SK-N-SH (cell line): ENCODE results near the gene BABAM2. TPM values are rescaled to one million over a fixed set of nuclear protein-coding genes. Genes with fewer than 3 reads are reported as not detected.

Experiments
- CTCF ChIA-PET: fragments of 300-600, 350-600 bp; formaldehyde crosslinking; extraction: SDS; loops from one replicate; lab custom pipeline; 2021; lab: Yijun Ruan, JAX
- POLR2A ChIA-PET: fragments of 350-600 bp; sonication (Branson Sonifier 250); formaldehyde crosslinking; extraction: SDS; loops from one replicate; lab custom pipeline; 2020; ENCODE audit warnings: antibody characterized with exemption, inconsistent platforms; lab: Yijun Ruan, JAX
- DNase-seq: peaks from one replicate; pipeline ENCODE4 v3.0.0; 2012
- H2AFZ ChIP-seq: fragments of 200-600 bp; sonication (generic); 2 replicates; pipeline ENCODE4 v1.8.1; 2016; ENCODE audit warnings: antibody characterized with exemption, mild to moderate bottlenecking, low read depth
- H3F3A ChIP-seq: fragments of 200-600 bp; sonication (generic); replicated peaks from 2 replicates; pipeline ENCODE3; 2016; ENCODE audit warnings: antibody characterized with exemption, mild to moderate bottlenecking; ENCODE audit not compliant: insufficient read depth
- H3K27ac ChIP-seq, 2 experiments: fragments of 200-500 bp in 1 of 2; fragments of 200-600 bp in 1 of 2; sonication (Bioruptor generic) in 1 of 2; sonication (generic), shearing (Covaris generic) in 1 of 2; 2 replicates each; pipeline versions ENCODE4 v1.5.1 to v1.6.1; 2014 to 2016; ENCODE audit warnings: low read depth in 2 of 2, inconsistent platforms in 1 of 2, low read length in 1 of 2, mild to moderate bottlenecking in 1 of 2, mixed read lengths in 1 of 2
- H3K27me3 ChIP-seq: fragments of 200-600 bp; sonication (generic), shearing (Covaris generic); 2 replicates; pipeline ENCODE4 v1.6.1; 2016; ENCODE audit warnings: mixed run types; ENCODE audit not compliant: insufficient read depth
- H3K36me3 ChIP-seq, 2 experiments: fragments of 200-500 bp in 1 of 2; fragments of 200-600 bp in 1 of 2; sonication (Bioruptor generic) in 1 of 2; sonication (generic) in 1 of 2; replicated peaks in 1 of 2; 2 replicates each; pipeline versions ENCODE3 to v1.5.1; 2014 to 2016; ENCODE audit warnings: low read length in 1 of 2, mild to moderate bottlenecking in 1 of 2; ENCODE audit not compliant: insufficient read depth in 2 of 2, control insufficient read depth in 1 of 2
- H3K4me1 ChIP-seq, 2 experiments: fragments of 200-500 bp in 1 of 2; fragments of 200-600 bp in 1 of 2; sonication (Bioruptor generic) in 1 of 2; sonication (generic), shearing (Covaris generic) in 1 of 2; 2 replicates each; pipeline versions ENCODE4 v1.5.1 to v1.6.1; 2014 to 2016; ENCODE audit warnings: low read depth in 1 of 2, low read length in 1 of 2, mixed run types in 1 of 2; ENCODE audit not compliant: insufficient read depth in 2 of 2, control insufficient read depth in 1 of 2
- H3K4me2 ChIP-seq: fragments of 200-600 bp; sonication (generic), shearing (Covaris generic); 2 replicates; pipeline ENCODE4 v1.6.1; 2017; ENCODE audit warnings: mixed run types
- H3K4me3 ChIP-seq, 2 experiments: fragments of 200-500 bp in 1 of 2; fragments of 200-600 bp in 1 of 2; sonication (Bioruptor generic) in 1 of 2; sonication (generic), shearing (Covaris generic) in 1 of 2; 2 replicates each; pipeline versions ENCODE4 v1.5.1 to v1.8.1; 2014 to 2016; ENCODE audit warnings: low read depth in 2 of 2, inconsistent platforms in 1 of 2, low read length in 1 of 2, mild to moderate bottlenecking in 1 of 2, mixed read lengths in 1 of 2, moderate library complexity in 1 of 2
- H3K79me2 ChIP-seq: fragments of 200-600 bp; sonication (generic); 2 replicates; pipeline ENCODE4 v1.8.1; 2017; ENCODE audit warnings: mild to moderate bottlenecking; ENCODE audit not compliant: insufficient read depth
- H3K9ac ChIP-seq: fragments of 200-600 bp; sonication (generic); 2 replicates; pipeline ENCODE4 v1.6.1; 2017; ENCODE audit warnings: mixed run types
- H3K9me2 ChIP-seq: fragments of 200-600 bp; sonication (generic); 2 replicates; pipeline ENCODE4 v1.6.1; 2017; ENCODE audit warnings: mixed run types
- H3K9me3 ChIP-seq: fragments of 200-600 bp; sonication (generic); 2 replicates; pipeline ENCODE4 v1.6.1; 2017; ENCODE audit warnings: mixed run types, mild to moderate bottlenecking, moderate library complexity
- H4K20me1 ChIP-seq: fragments of 200-600 bp; sonication (generic); 2 replicates; pipeline ENCODE4 v1.6.1; 2017; ENCODE audit warnings: mild to moderate bottlenecking, mixed run types; ENCODE audit not compliant: insufficient read depth
- EZH2phosphoT487 ChIP-seq: fragments of 200-600 bp; sonication (generic); IDR thresholded peaks from 2 replicates; pipeline ENCODE4 v1.6.1; 2017; ENCODE audit warnings: low read depth, mixed run types, mild to moderate bottlenecking, antibody characterized with exemption, moderate library complexity, borderline replicate concordance
- FOXJ3 ChIP-seq: sonication (generic); formaldehyde crosslinking; IDR thresholded peaks from 2 replicates; pipeline ENCODE4 v1.5.1; 2020; ENCODE audit warnings: mild to moderate bottlenecking, missing genetic modification reagents
- POLR2AphosphoS5 ChIP-seq: IDR thresholded peaks from 2 replicates; pipeline ENCODE4 v1.6.1; 2012; ENCODE audit warnings: low read depth, low read length
- TAF1 ChIP-seq: IDR thresholded peaks from 2 replicates; pipeline ENCODE4 v1.6.1; 2012; ENCODE audit warnings: low read depth, mild to moderate bottlenecking, low read length, moderate library complexity, borderline replicate concordance
- TEAD4 ChIP-seq: IDR thresholded peaks from 2 replicates; pipeline ENCODE4 v1.4.0; 2012; ENCODE audit warnings: mild to moderate bottlenecking, borderline replicate concordance; ENCODE audit not compliant: insufficient read depth
- WGBS: methylation state at CpG from one replicate; pipeline ENCODE4 v1.1.6; 2017; ENCODE audit warnings: low lambda C conversion rate; 5-methylcytosine and 5-hydroxymethylcytosine counted together
- polyA plus RNA-seq, 3 experiments: library from polyadenylated mRNA; depleted of rRNA; stranded (reverse); fragments of >200 nt; gene quantifications; 2 replicates each; pipeline ENCODE4 v1.2.3, GENCODE V29; 2012
- TF ChIP-seq, protein P1 (sequence below): fragments of 200-600 bp; sonication (generic); IDR thresholded peaks from 2 replicates; pipeline ENCODE4 v1.6.1; 2017; ENCODE audit warnings: antibody characterized with exemption, mild to moderate bottlenecking, moderate library complexity
- TF ChIP-seq, protein P2 (sequence below): IDR thresholded peaks from 2 replicates; pipeline ENCODE4; 2012
- TF ChIP-seq, protein P3 (sequence below): IDR thresholded peaks from 2 replicates; pipeline ENCODE4 v1.6.1; 2012; ENCODE audit warnings: mild to moderate bottlenecking, low read depth, low read length, moderate library complexity

The BABAM2 gene
- polyA plus RNA-seq, 1 of the 3 experiments (the other 2 are of a cell fraction), result 34.0 TPM

DNA sequence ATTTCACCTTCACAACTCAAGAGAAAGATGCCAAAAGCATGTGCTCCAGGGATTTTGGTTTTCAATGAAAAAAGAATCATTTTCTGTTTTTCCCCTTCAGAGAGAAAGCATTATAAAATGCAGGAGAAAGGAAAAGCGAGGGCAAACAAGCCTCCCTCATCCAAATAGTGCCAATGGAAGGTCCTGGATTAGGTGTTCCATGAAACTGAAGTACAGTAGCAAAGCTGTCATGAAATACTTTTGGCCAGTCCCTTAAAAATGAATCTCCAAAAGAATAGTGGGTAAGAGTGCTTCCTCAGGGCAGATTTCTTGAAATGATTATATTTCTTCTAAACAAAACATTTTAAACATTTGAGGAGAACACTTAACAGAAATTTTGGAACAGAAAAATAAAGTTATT lies 320.0 kb downstream of the BABAM2 start (continued):
- TF ChIP-seq, protein P1, sequence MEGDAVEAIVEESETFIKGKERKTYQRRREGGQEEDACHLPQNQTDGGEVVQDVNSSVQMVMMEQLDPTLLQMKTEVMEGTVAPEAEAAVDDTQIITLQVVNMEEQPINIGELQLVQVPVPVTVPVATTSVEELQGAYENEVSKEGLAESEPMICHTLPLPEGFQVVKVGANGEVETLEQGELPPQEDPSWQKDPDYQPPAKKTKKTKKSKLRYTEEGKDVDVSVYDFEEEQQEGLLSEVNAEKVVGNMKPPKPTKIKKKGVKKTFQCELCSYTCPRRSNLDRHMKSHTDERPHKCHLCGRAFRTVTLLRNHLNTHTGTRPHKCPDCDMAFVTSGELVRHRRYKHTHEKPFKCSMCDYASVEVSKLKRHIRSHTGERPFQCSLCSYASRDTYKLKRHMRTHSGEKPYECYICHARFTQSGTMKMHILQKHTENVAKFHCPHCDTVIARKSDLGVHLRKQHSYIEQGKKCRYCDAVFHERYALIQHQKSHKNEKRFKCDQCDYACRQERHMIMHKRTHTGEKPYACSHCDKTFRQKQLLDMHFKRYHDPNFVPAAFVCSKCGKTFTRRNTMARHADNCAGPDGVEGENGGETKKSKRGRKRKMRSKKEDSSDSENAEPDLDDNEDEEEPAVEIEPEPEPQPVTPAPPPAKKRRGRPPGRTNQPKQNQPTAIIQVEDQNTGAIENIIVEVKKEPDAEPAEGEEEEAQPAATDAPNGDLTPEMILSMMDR, result no peak
- TF ChIP-seq, protein P2, sequence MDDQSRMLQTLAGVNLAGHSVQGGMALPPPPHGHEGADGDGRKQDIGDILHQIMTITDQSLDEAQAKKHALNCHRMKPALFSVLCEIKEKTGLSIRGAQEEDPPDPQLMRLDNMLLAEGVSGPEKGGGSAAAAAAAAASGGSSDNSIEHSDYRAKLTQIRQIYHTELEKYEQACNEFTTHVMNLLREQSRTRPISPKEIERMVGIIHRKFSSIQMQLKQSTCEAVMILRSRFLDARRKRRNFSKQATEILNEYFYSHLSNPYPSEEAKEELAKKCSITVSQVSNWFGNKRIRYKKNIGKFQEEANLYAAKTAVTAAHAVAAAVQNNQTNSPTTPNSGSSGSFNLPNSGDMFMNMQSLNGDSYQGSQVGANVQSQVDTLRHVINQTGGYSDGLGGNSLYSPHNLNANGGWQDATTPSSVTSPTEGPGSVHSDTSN, result no peak
- TF ChIP-seq TAF1, result no peak
- no peak for TF ChIP-seq POLR2AphosphoS5
- TF ChIP-seq FOXJ3 (CRISPR knock-in tag), result no peak

DNA sequence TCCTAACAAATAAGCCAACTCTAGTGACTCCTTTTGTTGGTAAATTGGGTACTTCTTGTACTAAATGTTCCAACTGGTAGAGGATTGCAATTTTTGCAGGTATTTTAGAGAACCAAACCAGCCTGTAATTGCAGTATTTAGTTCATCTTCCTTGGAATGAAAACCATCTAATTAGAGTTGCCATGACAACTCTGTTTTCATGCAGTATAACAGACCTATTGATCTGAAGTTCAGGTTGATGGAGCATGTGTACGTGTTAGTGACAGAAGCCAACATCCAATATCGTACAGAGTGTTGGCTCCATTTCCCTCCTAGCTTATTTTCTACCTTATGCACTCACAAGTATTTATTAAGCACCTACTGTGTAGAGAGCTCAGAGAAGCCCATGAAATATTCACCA lies 325.8 kb downstream of the BABAM2 start:
- H3K9me2 ChIP-seq, result no peaks in the 10 kb centered on the region
- CTCF ChIA-PET, result no interaction called here
- H2AFZ ChIP-seq, result no peak overlapping the region
- H4K20me1 ChIP-seq, result no peaks in the 10 kb centered on the region
- H3K9me3 ChIP-seq, result no peaks in the 10 kb centered on the region
- TF ChIP-seq TEAD4, result no peak
- no peak for TF ChIP-seq EZH2phosphoT487
- TF ChIP-seq, protein P2, result no peak
- TF ChIP-seq, protein P3, sequence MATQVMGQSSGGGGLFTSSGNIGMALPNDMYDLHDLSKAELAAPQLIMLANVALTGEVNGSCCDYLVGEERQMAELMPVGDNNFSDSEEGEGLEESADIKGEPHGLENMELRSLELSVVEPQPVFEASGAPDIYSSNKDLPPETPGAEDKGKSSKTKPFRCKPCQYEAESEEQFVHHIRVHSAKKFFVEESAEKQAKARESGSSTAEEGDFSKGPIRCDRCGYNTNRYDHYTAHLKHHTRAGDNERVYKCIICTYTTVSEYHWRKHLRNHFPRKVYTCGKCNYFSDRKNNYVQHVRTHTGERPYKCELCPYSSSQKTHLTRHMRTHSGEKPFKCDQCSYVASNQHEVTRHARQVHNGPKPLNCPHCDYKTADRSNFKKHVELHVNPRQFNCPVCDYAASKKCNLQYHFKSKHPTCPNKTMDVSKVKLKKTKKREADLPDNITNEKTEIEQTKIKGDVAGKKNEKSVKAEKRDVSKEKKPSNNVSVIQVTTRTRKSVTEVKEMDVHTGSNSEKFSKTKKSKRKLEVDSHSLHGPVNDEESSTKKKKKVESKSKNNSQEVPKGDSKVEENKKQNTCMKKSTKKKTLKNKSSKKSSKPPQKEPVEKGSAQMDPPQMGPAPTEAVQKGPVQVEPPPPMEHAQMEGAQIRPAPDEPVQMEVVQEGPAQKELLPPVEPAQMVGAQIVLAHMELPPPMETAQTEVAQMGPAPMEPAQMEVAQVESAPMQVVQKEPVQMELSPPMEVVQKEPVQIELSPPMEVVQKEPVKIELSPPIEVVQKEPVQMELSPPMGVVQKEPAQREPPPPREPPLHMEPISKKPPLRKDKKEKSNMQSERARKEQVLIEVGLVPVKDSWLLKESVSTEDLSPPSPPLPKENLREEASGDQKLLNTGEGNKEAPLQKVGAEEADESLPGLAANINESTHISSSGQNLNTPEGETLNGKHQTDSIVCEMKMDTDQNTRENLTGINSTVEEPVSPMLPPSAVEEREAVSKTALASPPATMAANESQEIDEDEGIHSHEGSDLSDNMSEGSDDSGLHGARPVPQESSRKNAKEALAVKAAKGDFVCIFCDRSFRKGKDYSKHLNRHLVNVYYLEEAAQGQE, result no peak
- H3K4me2 ChIP-seq, result no peak overlapping the region
- no peak overlapping the region for H3K27ac ChIP-seq
- H3K27me3 ChIP-seq, result no peaks in the 10 kb centered on the region
- no peaks in the 10 kb centered on the region; the same call in 1 of the 2 replicates for H3K79me2 ChIP-seq
- H3K9ac ChIP-seq, result no peak overlapping the region
- no peak overlapping the region for H3K4me3 ChIP-seq
- POLR2A ChIA-PET, result no interaction called here
- WGBS, result 96% methylated on average over 2 of the region's 2 CpGs
- H3K36me3 ChIP-seq, result peaks cover 0 to 6% of the 10 kb centered on the region in 2 experiments
- DNase-seq, result no peak
- H3K4me1 ChIP-seq, result no peaks in the 10 kb centered on the region; a peak in 1 of 4 replicates
- H3F3A ChIP-seq, result no peaks in the 10 kb centered on the region
